Activated CD4-positive, alpha-beta T cell treated with anti-CD3 and anti-CD28 coated beads for 36 hours (primary cell): ENCODE measurements around the gene LYRM1. TPM values are rescaled to one million over a fixed set of nuclear protein-coding genes. Genes with fewer than 3 reads are reported as not detected.
A peak's percentile ranks its signal among the peaks of the same experiment; 100 is the strongest.
"Not testable (repeated sequence)": the region's sequence is repeated elsewhere in the genome, so short reads cannot be mapped to it uniquely, and the experiment has no call there.

Experiments used
- ATAC-seq: fragments of 200-7000 bp; cut with Tn5 transposase; one replicate; pipeline ENCODE4 v1.10.0; 2021; ENCODE audit warnings: mild to moderate bottlenecking, moderate library complexity
- CTCF ChIA-PET: fragments of 350-600 bp; sonication (Branson Sonifier 250); formaldehyde crosslinking; loops from one replicate; lab custom pipeline; 2021; ENCODE audit warnings: antibody characterized with exemption; lab: Charles Lee
- POLR2A ChIA-PET: fragments of 350-600 bp; sonication (Branson Sonifier 250); formaldehyde crosslinking; loops from one replicate; lab custom pipeline; 2021; ENCODE audit warnings: antibody characterized with exemption, inconsistent platforms; lab: Charles Lee
- DNase-seq: peaks from one replicate; pipeline ENCODE4 v3.0.0-alpha.2; 2020
- H3K27ac Mint-ChIP-seq: one replicate; pipeline ENCODE4 v1.8.0; 2021; ENCODE audit warnings: mixed read lengths
- H3K27me3 Mint-ChIP-seq: one replicate; pipeline ENCODE4 v1.8.0; 2021; ENCODE audit warnings: mixed read lengths
- H3K36me3 Mint-ChIP-seq: one replicate; pipeline ENCODE4 v1.8.0; 2021; ENCODE audit warnings: low read depth, mixed read lengths
- H3K4me1 Mint-ChIP-seq: one replicate; pipeline ENCODE4 v1.8.0; 2021; ENCODE audit warnings: mixed read lengths
- H3K4me3 Mint-ChIP-seq: one replicate; pipeline ENCODE4 v1.8.0; 2021; ENCODE audit warnings: mild to moderate bottlenecking, moderate library complexity, mixed read lengths
- H3K9me3 Mint-ChIP-seq: one replicate; pipeline ENCODE4 v1.8.0; 2021; ENCODE audit warnings: low read depth, mixed read lengths
- intact Hi-C, 2 experiments: fragments of 100-400 bp; cut with DNase I in 1 of 2; cut with micrococcal nuclease in 1 of 2; formaldehyde crosslinking; loops; one replicate each; pipeline versions ENCODE4 v1.14.2 to v1.15.1; 2022 to 2024; cut with DNase I, micrococcal nuclease
- total RNA-seq, 2 experiments: library from RNA; stranded (reverse); gene quantifications; one replicate each; pipeline ENCODE4 v1.2.3, GENCODE V29; 2021

Gene LYRM1
- total RNA-seq, result 10 to 100 TPM; 24.7 to 29.5 TPM

- CTCF ChIA-PET, result interaction anchor here (0.5 to 1.6 kb wide), 4 partner anchors 17 to 256 kb away, joined by 3 to 6 read pairs (median 4); no protein-coding TSS in a partner anchor
- Mint-ChIP-seq H3K4me1 (peaks cover 60% of the 10 kb centered on the region), H3K4me3 (peak within 1 kb of the TSS; percentile 83), H3K36me3 (peaks cover 24% of the 10 kb centered on the region), H3K9me3 (no peaks in the 10 kb centered on the region), H3K27ac (peak within 1 kb of the TSS; percentile 94), H3K27me3 (no peaks in the 10 kb centered on the region)
- DNase-seq (peak; percentile 95), ATAC-seq (peak; percentile 86)
- POLR2A ChIA-PET, result interaction anchor here (0.7 to 1.4 kb wide), 4 partner anchors 10 to 1290 kb away, joined by 3 to 5 read pairs (median 4); no protein-coding TSS in a partner anchor
- intact Hi-C loops, result loop anchor here (1.0 to 10.0 kb wide), 16 partner anchors 10 to 1474 kb away; partner anchors contain the start of genes CDR2 (in 1 of the 2), ERI2 (in 1 of the 2), IQCK (in 1 of the 2) and KNOP1 (in 1 of the 2)
Observed at GRCh38 chr16:20900299-20901067, at the start of gene LYRM1, which contains the start of gene DCUN1D3. TSS of gene LYRM1 (plus strand) at chr16:20900771. CDS start at chr16:20915556, 14,785 bp downstream. TSS of gene DCUN1D3 (minus strand) at chr16:20900358. CDS start at chr16:20862538, 37,820 bp downstream.

DNA sequence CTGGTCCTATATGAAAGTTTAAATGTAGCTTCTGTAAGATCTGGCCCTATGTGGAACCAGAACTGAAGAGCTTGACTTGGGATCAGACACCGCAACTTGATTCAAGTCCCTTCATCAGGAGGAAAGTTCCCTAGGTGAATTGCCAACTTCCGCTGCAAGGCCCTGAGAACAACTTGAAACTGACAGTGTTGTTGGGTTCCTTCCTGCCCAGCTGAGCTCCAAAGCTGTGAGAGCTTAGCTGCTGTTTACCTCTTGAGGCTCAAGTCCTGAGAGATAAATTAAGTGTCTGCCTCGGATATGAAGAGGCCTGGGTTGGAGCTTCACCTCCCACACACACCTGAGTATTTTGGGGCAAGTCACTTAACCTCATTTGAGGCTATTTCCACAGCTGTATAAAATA, 49.6 kb upstream of the LYRM1 start:
- no peaks in the 10 kb centered on the region for H3K27me3 Mint-ChIP-seq
- intact Hi-C loops, result loop anchor here (1.0 to 5.0 kb wide), 6 partner anchors 50 to 233 kb away; partner anchors contain the start of genes DCUN1D3 (in 1 of the 2) and LYRM1 (in 1 of the 2)
- no peak overlapping the region for H3K4me3 Mint-ChIP-seq
- peaks cover 4% of the 10 kb centered on the region for H3K36me3 Mint-ChIP-seq
- peaks cover 5% of the 10 kb centered on the region for H3K4me1 Mint-ChIP-seq
- DNase-seq (no peak), ATAC-seq (no peak)
- no peak overlapping the region for H3K27ac Mint-ChIP-seq
- ChIA-PET CTCF (interaction anchor here (0.8 to 4.1 kb wide), 23 partner anchors 11 to 427 kb away, joined by 3 to 16 read pairs (median 5); partner anchors contain the start of genes ERI2 and REXO5), POLR2A (no interaction called here)
- H3K9me3 Mint-ChIP-seq, result no peaks in the 10 kb centered on the region

DNA sequence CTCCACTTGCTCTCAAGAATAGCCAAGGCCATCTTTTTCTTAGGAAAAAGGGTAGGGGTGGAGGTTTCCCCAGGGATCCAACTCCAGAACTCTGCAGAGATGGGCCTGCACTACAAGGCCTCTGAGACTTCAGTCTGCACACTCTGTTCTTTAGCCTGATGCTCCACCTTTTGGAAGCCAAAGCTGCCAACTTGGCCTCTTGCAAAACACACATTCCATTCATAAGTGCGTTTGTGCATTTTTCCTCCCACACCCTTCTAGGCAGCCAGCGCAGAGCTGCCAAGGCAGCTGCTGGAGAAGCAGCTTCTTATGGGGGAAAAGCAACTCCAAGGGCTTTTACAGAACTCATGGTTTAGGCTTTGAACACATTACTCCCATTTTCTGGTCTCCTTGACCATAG, 49.0 kb upstream of the LYRM1 start:
- no peaks in the 10 kb centered on the region for H3K27me3 Mint-ChIP-seq
- H3K36me3 Mint-ChIP-seq, result peaks cover 4% of the 10 kb centered on the region
- ATAC-seq (no peak), DNase-seq (no peak)
- POLR2A ChIA-PET, result no interaction called here
- H3K27ac Mint-ChIP-seq, result no peak overlapping the region
- peaks cover 5% of the 10 kb centered on the region for H3K4me1 Mint-ChIP-seq
- H3K4me3 Mint-ChIP-seq, result no peak overlapping the region
- CTCF ChIA-PET, result interaction anchor here (0.6 to 4.1 kb wide), 7 partner anchors 12 to 426 kb away, joined by 3 to 16 read pairs (median 4); no protein-coding TSS in a partner anchor
- intact Hi-C loops, result loop anchor here (2.0 to 5.0 kb wide), 2 partner anchors 49 to 151 kb away; partner anchors contain the start of genes DCUN1D3 (in 1 of the 2) and LYRM1 (in 1 of the 2)
- H3K9me3 Mint-ChIP-seq, result no peaks in the 10 kb centered on the region

DNA sequence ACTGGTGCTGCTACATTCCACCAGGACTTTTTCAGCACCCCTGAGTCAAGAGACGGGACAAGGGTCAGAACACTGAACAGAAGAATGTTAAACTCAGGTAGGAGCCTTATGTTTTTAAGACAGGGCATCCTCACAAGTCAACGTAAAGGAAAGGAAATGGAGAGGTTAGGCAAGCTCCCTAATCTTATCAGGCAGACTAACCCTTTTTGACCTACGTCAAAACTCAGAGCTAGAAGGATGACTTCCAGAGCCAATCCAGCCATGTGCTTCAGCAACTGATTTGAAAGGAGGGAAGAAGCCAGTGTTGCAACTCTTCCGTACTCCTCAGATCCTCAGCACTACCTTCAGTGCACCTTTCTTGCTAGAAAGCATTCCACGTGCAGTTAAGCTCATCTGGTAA, 47.4 kb upstream of the LYRM1 start:
- H3K9me3 Mint-ChIP-seq, result no peaks in the 10 kb centered on the region
- H3K27me3 Mint-ChIP-seq, result no peaks in the 10 kb centered on the region
- no peak for ATAC-seq
- DNase-seq, result no peak
- H3K4me3 Mint-ChIP-seq, result no peak overlapping the region
- no peak overlapping the region for H3K27ac Mint-ChIP-seq
- peaks cover 5% of the 10 kb centered on the region for H3K4me1 Mint-ChIP-seq
- ChIA-PET CTCF (interaction anchor here (1.0 kb wide), 1 partner anchor 46 kb away, joined by 3 read pairs; no protein-coding TSS in a partner anchor), POLR2A (no interaction called here)
- H3K36me3 Mint-ChIP-seq, result peaks cover 4% of the 10 kb centered on the region
- intact Hi-C loops, result loop anchor here in 1 of 2 experiments (5.0 kb wide), 1 partner anchor 149 kb away; no protein-coding TSS in a partner anchor

DNA sequence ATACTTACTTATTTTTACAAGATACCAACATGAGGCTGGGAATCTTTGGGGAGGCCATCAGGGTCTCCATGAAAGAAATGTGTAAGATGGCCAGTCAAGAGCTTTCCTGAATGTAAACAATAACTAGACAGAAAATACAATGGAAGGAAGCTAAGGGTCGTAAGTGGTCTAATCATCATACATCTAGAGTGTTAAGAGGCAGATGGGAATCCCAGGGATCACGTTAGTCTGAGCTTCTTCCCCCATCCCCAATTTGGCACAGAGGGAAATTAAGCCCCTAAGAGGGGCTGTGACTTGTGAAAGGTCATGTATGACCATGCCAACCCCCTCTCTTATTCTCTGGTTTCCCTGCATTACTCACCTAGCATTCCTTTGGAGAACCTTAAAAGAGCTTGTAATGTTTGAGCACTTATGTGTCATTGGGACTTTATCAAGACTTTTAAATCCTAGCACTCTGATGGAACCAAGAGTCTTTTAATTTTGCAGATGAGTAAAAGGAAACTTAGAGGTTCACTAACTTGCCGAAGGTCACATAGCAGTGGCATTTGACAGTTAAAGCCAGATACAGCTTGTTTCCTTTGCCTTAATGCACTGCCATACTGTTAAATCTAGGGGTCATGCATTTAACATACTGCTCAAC, 46.5 kb upstream of the LYRM1 start:
- no peaks in the 10 kb centered on the region for H3K27me3 Mint-ChIP-seq
- no peak overlapping the region for H3K4me3 Mint-ChIP-seq
- intact Hi-C loops, result loop anchor here in 1 of 2 experiments (5.0 kb wide), 1 partner anchor 148 kb away; no protein-coding TSS in a partner anchor
- H3K4me1 Mint-ChIP-seq, result peaks cover 5% of the 10 kb centered on the region
- H3K27ac Mint-ChIP-seq, result no peak overlapping the region
- ChIA-PET CTCF (interaction anchor here (0.5 to 1.3 kb wide), 4 partner anchors 21 to 194 kb away, joined by 3 to 4 read pairs (median 4); no protein-coding TSS in a partner anchor), POLR2A (no interaction called here)
- DNase-seq, result no peak
- peaks cover 6% of the 10 kb centered on the region for H3K36me3 Mint-ChIP-seq
- H3K9me3 Mint-ChIP-seq, result no peaks in the 10 kb centered on the region
- ATAC-seq, result no peak

DNA sequence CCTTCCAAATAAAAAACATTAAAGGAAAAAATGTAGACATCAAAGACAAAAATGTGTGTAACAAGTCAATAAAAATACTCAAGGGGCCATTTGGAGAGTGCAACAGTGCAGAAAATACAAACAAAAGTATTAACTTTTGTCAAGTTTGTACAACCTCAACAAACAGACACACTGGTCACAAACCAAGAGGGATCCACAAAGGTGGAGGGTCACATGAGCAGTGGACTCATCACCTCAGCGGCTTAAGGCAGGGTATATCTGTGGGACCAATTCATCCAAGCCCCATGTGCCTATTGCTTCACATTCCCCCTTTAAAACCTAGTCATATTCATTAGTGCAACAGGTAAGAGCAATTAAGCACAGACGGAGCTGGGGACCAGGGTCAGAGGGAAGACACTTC, 45.6 kb upstream of the LYRM1 start:
- no peak for ATAC-seq
- H3K4me3 Mint-ChIP-seq, result no peak overlapping the region
- no peak overlapping the region for H3K27ac Mint-ChIP-seq
- H3K9me3 Mint-ChIP-seq, result no peaks in the 10 kb centered on the region
- ChIA-PET CTCF (interaction anchor here (0.8 to 1.3 kb wide), 4 partner anchors 11 to 54 kb away, joined by 3 to 4 read pairs (median 3); no protein-coding TSS in a partner anchor), POLR2A (no interaction called here)
- DNase-seq, result no peak
- intact Hi-C loops, result loop anchor here in 1 of 2 experiments (5.0 kb wide), 1 partner anchor 147 kb away; no protein-coding TSS in a partner anchor
- H3K4me1 Mint-ChIP-seq, result peaks cover 5% of the 10 kb centered on the region
- H3K27me3 Mint-ChIP-seq, result no peaks in the 10 kb centered on the region
- H3K36me3 Mint-ChIP-seq, result peaks cover 10% of the 10 kb centered on the region

- intact Hi-C loops, result no loop called here
- no peaks in the 10 kb centered on the region for H3K27me3 Mint-ChIP-seq
- DNase-seq (no peak), ATAC-seq (no peak)
- H3K4me1 Mint-ChIP-seq, result no peaks in the 10 kb centered on the region
- H3K9me3 Mint-ChIP-seq, result no peaks in the 10 kb centered on the region
- no peak overlapping the region for H3K27ac Mint-ChIP-seq
- no peak overlapping the region for H3K4me3 Mint-ChIP-seq
- H3K36me3 Mint-ChIP-seq, result peaks cover 14% of the 10 kb centered on the region
- ChIA-PET CTCF (no interaction called here), POLR2A (no interaction called here)
Observed at GRCh38 chr16:20857281-20857680, 43.3 kb upstream of the LYRM1 start.

DNA sequence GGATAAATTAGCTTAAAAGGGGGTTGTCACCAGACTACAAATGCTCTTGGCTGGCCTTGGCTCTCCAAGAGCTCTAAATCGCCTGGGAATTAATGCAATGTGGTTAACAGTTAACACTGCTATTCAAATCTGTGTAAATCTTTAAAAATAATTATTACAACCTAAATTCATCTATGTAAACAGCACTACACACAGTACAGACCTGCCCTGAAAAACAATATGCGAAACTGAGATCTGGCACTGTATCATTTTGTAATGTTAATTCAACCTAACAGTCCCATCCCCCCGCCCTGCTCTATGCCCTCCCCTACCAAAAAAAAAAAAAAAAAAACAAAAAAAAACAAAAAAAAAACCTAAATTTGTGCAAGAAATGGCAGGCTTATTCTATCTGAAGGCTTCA, 41.3 kb upstream of the LYRM1 start:
- no peak overlapping the region for H3K4me3 Mint-ChIP-seq
- H3K27me3 Mint-ChIP-seq, result no peaks in the 10 kb centered on the region
- intact Hi-C loops, result no loop called here
- peaks cover 14% of the 10 kb centered on the region for H3K36me3 Mint-ChIP-seq
- no peaks in the 10 kb centered on the region for H3K4me1 Mint-ChIP-seq
- no peak for DNase-seq
- ChIA-PET CTCF (no interaction called here), POLR2A (no interaction called here)
- no peak for ATAC-seq
- no peaks in the 10 kb centered on the region for H3K9me3 Mint-ChIP-seq
- no peak overlapping the region for H3K27ac Mint-ChIP-seq

DNA sequence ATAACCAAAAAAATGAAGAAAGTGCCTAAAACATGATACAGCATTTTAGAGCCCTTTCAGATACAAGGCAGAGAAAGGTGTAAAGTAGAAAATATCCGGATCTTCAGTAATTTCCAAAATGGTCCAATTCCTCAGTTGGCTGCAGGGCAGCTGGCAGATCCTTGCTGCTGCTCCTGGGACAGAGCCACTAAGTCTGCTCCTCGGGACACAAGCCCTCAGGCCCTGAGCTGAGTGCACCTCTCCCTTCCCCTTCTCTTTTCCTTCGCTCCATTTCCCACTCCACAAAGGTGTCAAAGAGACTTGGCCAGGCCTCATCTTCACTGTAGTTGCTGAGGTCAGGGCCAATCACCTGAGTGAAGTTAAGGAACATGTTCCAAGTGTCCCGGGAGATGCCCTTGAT, 40.9 kb upstream of the LYRM1 start:
- Mint-ChIP-seq H3K9me3 (no peaks in the 10 kb centered on the region), H3K4me3 (no peak overlapping the region), H3K27me3 (no peaks in the 10 kb centered on the region), H3K27ac (no peak overlapping the region), H3K36me3 (peaks cover 14% of the 10 kb centered on the region), H3K4me1 (peaks cover 2% of the 10 kb centered on the region)
- CTCF ChIA-PET, result no interaction called here
- intact Hi-C loops, result no loop called here
- POLR2A ChIA-PET, result no interaction called here
- DNase-seq (no peak), ATAC-seq (no peak)

GRCh38 chr16:20860361-20860760, 40.2 kb upstream of the LYRM1 start:
- Mint-ChIP-seq H3K27me3 (no peaks in the 10 kb centered on the region), H3K4me3 (no peak overlapping the region), H3K4me1 (peaks cover 2% of the 10 kb centered on the region), H3K36me3 (peaks cover 10% of the 10 kb centered on the region), H3K27ac (no peak overlapping the region), H3K9me3 (no peaks in the 10 kb centered on the region)
- no peak for DNase-seq
- POLR2A ChIA-PET, result no interaction called here
- ATAC-seq, result no peak
- CTCF ChIA-PET, result no interaction called here
- intact Hi-C loops, result no loop called here

DNA sequence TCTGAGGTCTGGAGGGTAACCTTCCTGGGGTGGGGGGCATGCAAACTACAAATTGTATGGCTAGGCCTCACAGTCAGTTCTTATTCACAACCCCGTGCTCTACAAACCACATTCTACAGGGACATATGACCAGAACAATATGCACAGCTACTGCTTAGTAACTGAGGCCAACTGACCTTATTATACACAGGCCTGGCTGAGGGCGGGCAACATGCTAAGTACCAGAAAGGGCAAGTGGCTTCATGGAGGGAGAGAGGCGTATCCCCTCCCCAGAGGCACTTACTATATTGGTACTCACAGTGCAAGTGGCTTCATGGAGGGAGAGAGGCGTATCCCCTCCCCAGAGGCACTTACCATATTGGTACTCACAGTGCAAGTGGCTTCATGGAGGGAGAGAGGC, 39.6 kb upstream of the LYRM1 start:
- H3K4me1 Mint-ChIP-seq, ATAC-seq, H3K27me3 Mint-ChIP-seq, CTCF ChIA-PET, H3K9me3 Mint-ChIP-seq, H3K27ac Mint-ChIP-seq, POLR2A ChIA-PET, intact Hi-C loops, H3K4me3 Mint-ChIP-seq, DNase-seq: not testable (repeated sequence)
- peaks cover 10% of the 10 kb centered on the region for H3K36me3 Mint-ChIP-seq
